Measurements from ENCODE around the gene TPK1.

TPK1 gene

DNA sequence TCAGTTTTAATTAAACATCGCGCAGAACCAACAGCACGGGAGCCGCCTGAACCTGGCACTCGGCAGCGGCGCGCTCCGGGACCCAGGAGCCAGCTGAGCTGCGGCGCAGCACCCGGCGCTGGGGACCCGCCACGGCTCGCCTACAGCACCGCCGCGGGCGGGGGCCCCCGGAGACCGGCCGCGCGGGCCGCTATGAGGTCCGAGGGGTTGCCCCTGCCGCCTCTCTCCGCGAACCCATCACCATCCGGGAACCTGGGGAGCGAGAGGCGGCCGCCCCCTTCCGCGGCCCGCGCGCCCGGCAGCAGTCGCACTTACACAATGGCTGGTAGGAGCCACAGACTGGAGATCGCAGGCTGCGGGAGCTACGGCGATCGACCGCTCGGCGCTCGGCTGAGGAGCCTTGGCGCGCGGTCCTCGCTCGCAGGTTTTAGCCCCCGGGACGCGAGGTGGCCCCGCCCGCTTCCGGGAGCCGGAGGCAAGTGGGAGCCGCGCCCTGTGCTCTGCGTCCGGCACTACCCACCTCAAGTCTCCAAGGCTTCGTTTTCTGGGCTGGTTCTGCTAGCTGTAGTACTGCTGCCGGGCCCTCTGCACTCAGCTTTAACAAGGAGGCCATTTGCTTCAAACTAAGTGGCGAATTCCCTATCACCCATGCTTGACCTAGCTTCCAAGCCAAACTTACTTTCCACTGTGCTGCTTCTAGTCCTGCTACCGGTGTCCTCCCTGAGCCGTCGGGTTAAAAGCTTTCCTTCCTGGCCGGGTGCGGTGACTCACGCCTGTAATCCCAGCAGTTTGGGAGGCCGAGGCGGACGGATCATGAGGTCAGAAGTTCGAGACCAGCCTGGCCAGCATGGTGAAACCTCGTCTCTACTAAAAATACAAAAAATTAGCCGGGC, at the start of gene TPK1:
TPK1 (minus strand) TSS at position 402 of the 893 bp plus-strand sequence. CDS start 451 bp downstream, outside the sequence.
- peak; percentile 76 to 82 for DNase-seq (ENCODE audit: low read depth in 2 of 2)

DNA sequence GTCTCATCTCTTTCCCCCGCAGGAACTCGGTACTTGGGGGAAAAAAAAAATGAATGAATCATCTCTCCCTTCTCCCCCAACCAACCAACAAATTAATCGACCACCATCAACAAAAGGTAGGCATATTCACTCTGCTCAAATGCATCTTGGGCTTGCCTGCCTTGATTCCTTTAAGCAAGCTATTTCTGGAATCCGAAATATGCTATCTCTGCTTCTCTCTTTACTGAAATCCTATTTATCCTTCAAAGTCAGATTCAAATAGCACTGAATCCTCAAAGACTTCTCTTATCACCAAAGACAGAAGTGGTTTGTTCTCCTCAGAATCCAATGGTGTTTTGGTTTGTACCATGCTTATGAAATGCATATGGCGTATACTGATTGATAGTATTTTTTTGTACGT, 49.6 kb upstream of the TPK1 start:
- DNase-seq (ENCODE audit: low read depth in 2 of 2), result no peak

- DNase-seq (ENCODE audit: low read depth in 2 of 2), result no peak
Measured at GRCh38 chr7:144884896-144885295, 49.0 kb upstream of the TPK1 start.

DNA sequence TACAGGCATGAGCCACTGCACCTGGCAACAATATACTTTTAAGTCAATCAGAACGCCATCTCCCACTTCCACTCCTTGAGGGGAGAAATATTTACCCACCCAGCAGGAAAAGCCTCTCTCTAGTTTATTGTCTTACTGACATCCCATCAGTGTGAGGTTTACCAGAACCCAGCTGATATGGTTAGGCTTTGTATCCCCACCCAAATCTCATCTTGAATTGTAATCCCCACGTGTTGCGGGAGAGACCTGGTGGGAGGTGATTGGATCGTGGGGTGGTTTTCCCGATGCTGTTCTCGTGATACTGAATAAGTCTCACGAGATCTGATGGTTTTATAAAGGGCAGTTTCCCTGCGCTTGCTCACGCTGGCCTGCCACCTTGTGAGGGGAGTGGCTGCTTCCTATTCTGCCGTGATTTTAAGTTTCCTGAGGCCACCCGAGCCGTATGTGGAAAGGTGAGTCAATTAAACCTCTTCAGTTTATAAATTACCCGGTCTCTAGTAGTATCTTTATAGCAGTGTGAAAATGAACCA, 37.5 kb upstream of the TPK1 start:
- DNase-seq (ENCODE audit: low read depth in 2 of 2), result no peak

DNA sequence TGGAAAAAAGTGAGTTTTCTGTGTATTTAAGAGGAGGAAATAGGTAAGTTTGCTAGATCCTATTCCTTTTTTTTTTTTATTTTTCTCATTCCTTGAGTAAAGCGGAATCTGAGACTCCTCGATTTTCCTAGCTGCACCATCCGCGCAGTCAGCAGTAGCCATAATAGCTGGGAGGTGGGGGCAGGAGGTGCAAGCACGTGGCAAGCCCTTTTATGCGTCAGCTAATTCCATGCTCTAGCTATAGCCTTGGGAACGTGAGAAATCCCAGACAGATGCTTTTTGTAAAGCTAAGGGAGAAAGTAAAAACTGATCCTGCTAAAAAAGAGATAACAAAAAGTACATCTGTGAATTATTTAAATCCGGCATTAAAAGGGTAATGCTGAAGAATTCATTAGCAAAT, 33.2 kb upstream of the TPK1 start:
- no peak for DNase-seq (ENCODE audit: low read depth in 2 of 2)

- DNase-seq (ENCODE audit: low read depth in 2 of 2), result no peak
Measured at GRCh38 chr7:144866189-144866588, 30.3 kb upstream of the TPK1 start.

DNA sequence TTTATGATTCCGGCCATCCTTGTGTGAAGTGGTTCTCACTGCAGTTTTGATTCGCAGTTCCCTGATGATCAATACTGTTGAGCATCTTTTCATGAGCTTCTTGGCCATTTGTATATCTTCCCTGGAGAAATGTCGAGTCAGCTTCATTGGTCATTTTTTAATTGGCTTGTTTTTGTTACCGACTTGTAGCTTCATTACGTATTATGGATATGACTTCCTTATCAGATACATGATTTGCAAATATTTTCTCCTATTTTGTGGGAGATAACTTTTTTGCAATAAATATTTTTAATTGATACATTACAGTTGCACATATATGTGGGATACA, 27.4 kb upstream of the TPK1 start:
- DNase-seq (ENCODE audit: low read depth in 2 of 2), result no peak

DNA sequence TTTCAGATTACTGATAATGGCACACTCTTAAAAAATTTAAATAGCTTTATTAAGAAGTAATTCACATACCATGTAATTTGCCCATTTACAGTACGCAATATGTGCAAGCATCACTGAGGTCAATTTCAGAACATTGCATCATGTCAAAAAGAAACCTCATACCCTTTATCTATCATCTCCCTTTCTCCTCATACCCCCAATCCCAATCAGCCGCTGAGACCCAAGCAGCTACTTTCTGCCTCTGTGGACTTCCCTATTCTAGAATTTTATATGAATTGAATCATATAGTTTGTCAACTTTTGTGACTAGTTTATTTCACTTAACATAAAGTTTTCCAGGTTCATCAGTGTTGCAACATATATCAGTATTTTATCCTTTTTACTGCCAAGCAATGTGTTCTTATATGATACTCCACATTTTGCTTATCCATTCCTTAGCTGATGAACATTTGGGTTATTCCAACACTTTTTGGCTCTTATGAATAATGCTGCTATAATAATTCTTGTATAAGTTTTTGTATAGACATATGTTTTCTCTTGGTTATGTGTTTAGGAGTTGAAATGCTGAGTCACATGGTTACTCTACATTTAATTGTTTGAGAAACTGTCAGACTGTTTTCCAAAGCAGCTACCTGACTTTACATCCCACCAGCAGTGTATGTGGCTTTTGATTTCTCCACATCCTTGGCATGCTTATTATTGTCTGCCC, 26.9 kb upstream of the TPK1 start:
- DNase-seq (ENCODE audit: low read depth in 2 of 2), result no peak

GRCh38 chr7:144859739-144860138, 23.9 kb upstream of the TPK1 start:
- DNase-seq (ENCODE audit: low read depth in 2 of 2), result no peak

DNA sequence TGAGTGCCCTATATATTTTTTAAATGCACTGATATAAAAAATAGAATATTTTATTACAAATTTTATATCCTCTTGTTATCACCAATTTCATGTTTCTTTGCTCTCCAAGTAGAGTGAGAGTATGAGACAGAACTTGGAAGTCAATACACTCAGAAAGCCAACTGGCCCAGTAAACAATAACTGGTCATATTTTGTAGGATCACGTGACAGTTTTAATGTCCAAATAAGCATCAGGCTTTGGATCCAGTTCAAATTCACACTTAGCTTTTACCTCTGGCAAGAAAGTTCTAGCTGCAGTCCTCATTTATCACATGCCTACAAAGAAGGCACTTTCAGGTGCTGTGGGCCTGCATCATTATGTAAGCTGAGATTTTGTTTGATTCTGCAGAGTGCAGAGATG, 21.6 kb upstream of the TPK1 start:
- DNase-seq (ENCODE audit: low read depth in 2 of 2), result no peak

DNA sequence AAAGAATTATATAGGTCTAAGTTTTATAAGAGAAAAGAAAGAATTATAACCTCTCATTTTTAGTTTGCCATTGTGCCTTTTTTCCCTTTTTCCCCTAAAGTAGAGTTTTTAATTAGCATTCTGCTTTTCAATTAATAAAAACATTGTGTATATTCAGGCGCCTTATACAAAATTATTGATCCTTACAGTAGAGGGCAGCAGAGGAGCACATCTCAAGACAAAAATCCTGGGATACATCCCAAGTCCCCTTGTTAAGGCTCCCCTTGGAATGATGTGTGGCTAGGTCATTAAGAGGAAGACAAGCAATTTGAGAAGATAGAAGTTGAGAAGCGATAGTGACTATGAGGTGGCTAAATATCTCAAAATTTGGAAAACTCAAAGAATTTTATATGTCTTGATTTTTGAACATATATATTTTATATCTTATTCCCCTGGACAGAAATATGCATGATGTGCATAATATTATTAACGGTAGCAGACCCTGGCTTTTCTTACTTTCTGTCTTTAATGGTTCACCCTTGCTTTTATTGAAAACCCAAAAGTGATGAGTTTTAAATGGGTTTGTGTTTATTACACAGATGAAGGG, 19.1 kb upstream of the TPK1 start:
- no peak for DNase-seq (ENCODE audit: low read depth in 2 of 2)

GRCh38 chr7:144853542-144853941, 17.7 kb upstream of the TPK1 start:
- DNase-seq (ENCODE audit: low read depth in 2 of 2), result no peak

GRCh38 chr7:144848078-144848477, 12.2 kb upstream of the TPK1 start:
- no peak for DNase-seq (ENCODE audit: low read depth in 2 of 2)

DNA sequence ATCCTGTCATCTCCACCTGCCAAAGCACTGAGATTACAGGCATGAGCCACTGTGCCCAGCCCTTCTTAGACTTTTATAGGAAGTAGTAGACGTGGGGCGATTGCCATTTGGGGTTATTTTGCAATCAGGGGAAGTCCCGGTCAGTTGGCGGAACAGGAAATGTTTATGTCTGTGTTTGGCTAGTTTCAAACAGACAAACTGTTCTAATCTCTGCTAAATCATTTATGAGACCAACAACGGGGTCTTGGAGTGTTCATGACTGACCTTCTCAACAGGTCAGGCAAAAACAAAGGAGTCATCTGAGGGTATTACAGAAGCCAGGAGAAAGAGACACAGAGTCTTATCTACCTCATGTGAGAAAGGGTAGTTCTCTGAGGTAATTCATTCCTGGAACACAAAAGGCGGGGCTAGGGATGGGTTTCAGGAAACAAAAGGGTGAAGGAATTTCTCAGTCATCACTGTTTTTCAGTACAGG, 6.6 kb upstream of the TPK1 start:
- DNase-seq (ENCODE audit: low read depth in 2 of 2), result no peak

DNA sequence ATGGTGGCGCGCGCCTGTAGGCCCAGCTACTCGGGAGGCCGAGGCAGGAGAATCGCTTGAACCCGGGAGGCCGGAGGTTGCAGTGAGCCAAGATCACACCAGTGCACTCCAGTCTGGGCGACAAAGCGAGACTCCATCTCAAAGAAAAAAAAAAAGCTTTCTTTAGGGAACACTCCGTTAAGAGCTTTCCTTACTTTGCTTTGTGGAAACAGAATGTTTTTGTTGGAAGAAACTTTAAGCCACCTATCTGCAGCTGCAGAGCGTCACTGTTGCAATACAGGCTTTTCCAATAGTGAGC, 641 bp upstream of the TPK1 start:
- no peak for DNase-seq (ENCODE audit: low read depth in 2 of 2)

DNA sequence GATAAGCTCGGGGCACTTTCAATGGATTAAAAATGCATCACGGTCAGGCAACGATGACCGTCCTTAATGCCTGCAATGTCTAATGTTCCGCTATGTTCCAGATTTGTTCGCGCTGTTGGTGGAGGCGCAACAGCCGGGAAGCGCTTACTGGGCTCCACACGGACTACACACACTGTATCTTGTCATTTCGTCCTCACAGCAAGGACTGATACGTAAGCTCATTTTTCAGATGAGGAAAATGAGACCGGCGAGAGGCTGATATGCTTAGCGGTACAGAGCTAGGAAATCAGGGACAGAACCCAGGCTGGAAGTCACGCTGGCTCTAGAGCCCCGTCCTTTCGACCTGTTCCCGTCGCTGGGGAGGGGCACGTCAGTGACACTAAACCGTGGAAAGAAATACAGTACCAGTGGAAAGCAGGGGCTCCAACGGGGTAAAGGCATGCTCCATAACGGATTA, 670 bp downstream of the TPK1 start:
- no peak for DNase-seq (ENCODE audit: low read depth in 2 of 2)

DNA sequence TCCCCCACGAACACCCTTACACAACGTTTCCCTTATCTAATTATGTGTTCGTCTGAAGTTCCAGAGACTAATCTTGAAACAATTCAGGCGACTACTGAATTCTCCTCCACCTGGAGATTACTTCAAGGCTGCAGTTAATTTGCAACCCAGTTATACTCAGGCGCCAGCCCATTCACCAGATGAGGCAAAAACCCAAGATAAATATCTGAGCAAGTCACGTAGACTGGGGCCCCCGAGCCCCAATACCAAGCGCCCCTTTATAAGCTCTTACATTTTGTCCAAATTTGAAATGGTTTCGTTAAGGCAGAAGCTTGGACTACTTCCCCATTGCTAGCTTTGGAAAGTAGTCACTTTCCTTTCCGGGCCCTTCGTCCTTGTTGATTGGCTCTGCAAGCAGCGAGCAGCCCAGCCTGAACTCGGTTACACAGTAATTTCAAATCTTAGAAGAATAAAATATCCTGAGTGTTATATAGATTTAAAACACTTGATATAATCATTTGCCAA, 1.2 kb downstream of the TPK1 start:
- DNase-seq (ENCODE audit: low read depth in 2 of 2), result no peak

DNA sequence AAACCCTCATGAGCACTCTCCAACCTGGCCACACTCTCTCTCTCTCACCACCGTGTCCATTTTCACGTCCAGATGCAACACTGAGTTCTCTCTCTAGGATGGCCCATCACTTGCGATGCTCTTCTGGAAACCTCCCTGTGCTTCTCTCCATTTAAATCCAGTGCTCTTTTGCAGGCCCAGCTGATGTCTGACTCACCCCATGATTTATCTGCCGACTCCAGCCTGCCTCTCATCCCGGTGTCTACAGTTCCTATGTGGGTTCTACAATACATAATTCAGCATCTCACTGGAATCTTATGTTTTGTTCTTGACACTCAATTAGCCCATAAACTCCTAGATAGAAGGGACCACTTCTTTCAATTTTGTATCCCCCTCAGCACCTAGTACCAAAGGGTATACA, 5.0 kb downstream of the TPK1 start:
- DNase-seq (ENCODE audit: low read depth in 2 of 2), result no peak

DNA sequence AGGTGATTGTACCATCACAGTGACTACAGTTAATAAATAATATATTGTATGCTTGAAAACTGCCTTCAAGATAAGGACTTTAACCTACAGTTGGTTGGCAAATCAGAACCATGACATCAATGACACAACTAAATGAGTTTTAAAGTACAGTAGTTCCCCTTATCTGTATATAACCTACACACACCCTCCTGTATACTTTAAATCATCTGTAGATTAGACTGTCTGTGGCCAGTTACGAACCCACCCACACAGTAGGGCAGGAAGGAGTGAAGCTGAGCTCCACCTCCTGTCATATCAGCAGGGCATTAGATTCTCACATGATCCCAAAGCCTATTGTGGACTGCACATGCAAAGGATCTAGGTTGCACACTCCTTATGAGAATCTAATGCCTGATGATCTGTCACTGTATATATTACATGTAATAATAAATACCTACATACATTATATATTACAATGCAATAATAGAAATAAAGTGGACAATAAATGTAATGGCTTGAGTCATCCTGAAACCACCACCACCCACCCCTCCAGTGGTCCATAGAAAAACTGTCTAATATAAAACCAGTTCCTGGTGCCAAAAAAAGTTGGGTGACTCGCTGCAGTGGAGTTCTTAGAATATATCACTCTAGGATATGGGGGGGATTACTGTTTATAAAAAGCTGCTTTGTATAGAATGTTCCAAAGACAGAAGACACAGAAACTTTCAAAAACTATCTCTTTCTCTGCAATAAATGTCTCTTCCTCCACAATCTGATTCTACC, 5.6 kb downstream of the TPK1 start:
- no peak for DNase-seq (ENCODE audit: low read depth in 2 of 2)

- DNase-seq (ENCODE audit: low read depth in 2 of 2), result no peak
Measured at GRCh38 chr7:144827621-144828020, 8.2 kb downstream of the TPK1 start.

- DNase-seq (ENCODE audit: low read depth in 2 of 2), result no peak
Measured at GRCh38 chr7:144826208-144826607, 9.6 kb downstream of the TPK1 start.

DNA sequence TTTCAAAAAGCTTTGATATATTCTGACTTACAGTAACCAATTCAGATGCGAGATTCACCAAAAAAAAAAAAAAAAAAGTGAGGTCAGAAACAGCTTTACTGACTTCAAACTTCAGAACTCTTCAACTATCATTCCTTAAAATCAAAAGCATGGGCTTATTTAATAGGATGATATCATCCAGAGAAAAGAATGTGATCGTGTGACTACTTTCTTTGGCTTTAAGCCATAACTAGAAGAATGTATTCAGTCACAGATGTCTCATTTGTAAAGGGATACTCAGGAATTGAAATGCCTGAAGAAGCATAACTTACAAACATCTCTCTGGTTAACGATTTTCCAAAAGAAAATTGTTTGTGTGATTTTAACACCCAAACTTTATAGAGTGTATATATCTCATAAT, 11.5 kb downstream of the TPK1 start:
- no peak for DNase-seq (ENCODE audit: low read depth in 2 of 2)

Measured in stimulated activated CD4-positive, alpha-beta T cell treated with anti-CD3 and anti-CD28 coated beads, Interleukin-12 subunit alpha, Interleukin-12 subunit beta, amount 100 ng/mL, for 24 hours (primary cell).